Measurements from ENCODE around the gene RNF11.

GRCh38 chr1:51224255-51224654 is 11.8 kb upstream of the RNF11 start:
- TF ChIP-seq CTCF (IDR thresholded peaks at IDR 0.05; ENCODE audit: insufficient read depth, low read length, poor library complexity, severe bottlenecking) (no peak), EZH2phosphoT487 (conservative IDR thresholded peaks at IDR 0.05; ENCODE audit: low read length) (no peak)
